Endothelial cell of hepatic sinusoid (primary cell): ENCODE data around the gene STK38.
"Not testable (repeated sequence)": the region's sequence is repeated elsewhere in the genome, so short reads cannot be mapped to it uniquely, and the experiment has no call there.

Source experiments
- in situ Hi-C: cut with HindIII; loops from 2 replicates; pipeline ENCODE4 v1.10.0; 2017; ENCODE audit warnings: low sequenced_read_pairs

Gene STK38

GRCh38 chr6:36546920-36547645 is at the start of gene STK38:
STK38 (minus strand) TSS chr6:36547479; CDS start chr6:36540202, 7,277 bp downstream.
- in situ Hi-C loops = no loop called here

- in situ Hi-C loops = loop anchor here (10.0 kb wide), 1 partner anchor 158 kb away; no protein-coding TSS in a partner anchor
Observed at GRCh38 chr6:36596356-36596755, 49.1 kb upstream of the STK38 start.

- in situ Hi-C loops = loop anchor here (10.0 kb wide), 1 partner anchor 160 kb away; no protein-coding TSS in a partner anchor
Observed at GRCh38 chr6:36594816-36595643, 47.8 kb upstream of the STK38 start.

- in situ Hi-C loops = loop anchor here (10.0 kb wide), 1 partner anchor 161 kb away; no protein-coding TSS in a partner anchor
Observed at GRCh38 chr6:36594029-36594815, 46.9 kb upstream of the STK38 start, which contains the start of gene SRSF3. SRSF3 (plus strand) TSS chr6:36594362; CDS start chr6:36596763, 2,401 bp downstream.

GRCh38 chr6:36593569-36594028 is 46.3 kb upstream of the STK38 start:
- in situ Hi-C loops = loop anchor here (10.0 kb wide), 1 partner anchor 161 kb away; no protein-coding TSS in a partner anchor

GRCh38 chr6:36592221-36592655 is 45.0 kb upstream of the STK38 start:
- in situ Hi-C loops = loop anchor here (10.0 kb wide), 1 partner anchor 163 kb away; no protein-coding TSS in a partner anchor

GRCh38 chr6:36590237-36590636 is 43.0 kb upstream of the STK38 start:
- in situ Hi-C loops = loop anchor here (10.0 kb wide), 1 partner anchor 165 kb away; no protein-coding TSS in a partner anchor

- in situ Hi-C loops = not testable (repeated sequence)
Observed at GRCh38 chr6:36589025-36589400, 41.7 kb upstream of the STK38 start.

- in situ Hi-C loops = no loop called here
Observed at GRCh38 chr6:36586606-36587005, 39.3 kb upstream of the STK38 start.

- in situ Hi-C loops = no loop called here
Observed at GRCh38 chr6:36581716-36582115, 34.4 kb upstream of the STK38 start.

- in situ Hi-C loops = no loop called here
Observed at GRCh38 chr6:36580184-36580526, 32.9 kb upstream of the STK38 start.

- in situ Hi-C loops = no loop called here
Observed at GRCh38 chr6:36578431-36578830, 31.2 kb upstream of the STK38 start.

GRCh38 chr6:36578030-36578429 is 30.8 kb upstream of the STK38 start:
- in situ Hi-C loops = no loop called here

- in situ Hi-C loops = no loop called here
Observed at GRCh38 chr6:36577301-36577700, 30.0 kb upstream of the STK38 start.

GRCh38 chr6:36576578-36576977 is 29.3 kb upstream of the STK38 start:
- in situ Hi-C loops = no loop called here

- in situ Hi-C loops = no loop called here
Observed at GRCh38 chr6:36574679-36575078, 27.4 kb upstream of the STK38 start.

- in situ Hi-C loops = not testable (repeated sequence)
Observed at GRCh38 chr6:36572353-36573311, 25.4 kb upstream of the STK38 start.

GRCh38 chr6:36571122-36572043 is 24.1 kb upstream of the STK38 start:
- in situ Hi-C loops = no loop called here
